DMS114 treated with DMSO at 0.1 percent for 48 hours (cell line): Measurements from ENCODE around the gene THSD4.
"Not testable (repeated sequence)": the region's sequence is repeated elsewhere in the genome, so short reads cannot be mapped to it uniquely, and the experiment has no call there.

ENCODE experiments used
- DNase-seq: peaks from one replicate; lab custom pipeline; 2025; ENCODE audit not compliant: unreplicated experiment; lab: John Stamatoyannopoulos, UW

THSD4 gene

GRCh38 chr15:71145648-71146047 is 30.4 kb downstream of the THSD4 start:
- DNase-seq = no peak

- DNase-seq = no peak
These were observed 31.3 kb downstream of the THSD4 start for GRCh38 chr15:71146580-71146982.

GRCh38 chr15:71148048-71148447 is 32.8 kb downstream of the THSD4 start:
- DNase-seq = no peak

GRCh38 chr15:71149646-71150557 is 34.6 kb downstream of the THSD4 start:
- DNase-seq = no peak

- no peak for DNase-seq
These were observed 35.8 kb downstream of the THSD4 start for GRCh38 chr15:71151081-71151480.

- no peak for DNase-seq
These were observed 37.3 kb downstream of the THSD4 start for GRCh38 chr15:71152542-71152941.

GRCh38 chr15:71153823-71154524 is 38.7 kb downstream of the THSD4 start:
- no peak for DNase-seq

- no peak for DNase-seq
These were observed 39.4 kb downstream of the THSD4 start for GRCh38 chr15:71154607-71155200.

GRCh38 chr15:71155534-71155933 is 40.3 kb downstream of the THSD4 start:
- DNase-seq = no peak

- no peak for DNase-seq
These were observed 45.7 kb downstream of the THSD4 start for GRCh38 chr15:71160976-71161375.

- no peak for DNase-seq
These were observed 47.0 kb downstream of the THSD4 start for GRCh38 chr15:71162309-71162708.

- not testable (repeated sequence) for DNase-seq
These were observed 49.3 kb downstream of the THSD4 start for GRCh38 chr15:71164606-71165005.

- no peak for DNase-seq
These were observed 52.3 kb downstream of the THSD4 start for GRCh38 chr15:71167445-71168165.

GRCh38 chr15:71168166-71168834 is 53.0 kb downstream of the THSD4 start:
- no peak for DNase-seq

GRCh38 chr15:71170163-71170562 is 54.9 kb downstream of the THSD4 start:
- no peak for DNase-seq

GRCh38 chr15:71171195-71171594 is 55.9 kb downstream of the THSD4 start:
- DNase-seq = no peak

GRCh38 chr15:71174360-71174759 is 59.1 kb downstream of the THSD4 start:
- DNase-seq = not testable (repeated sequence)

GRCh38 chr15:71180986-71181853 is 65.9 kb downstream of the THSD4 start:
- no peak for DNase-seq

- no peak for DNase-seq
These were observed 67.3 kb downstream of the THSD4 start for GRCh38 chr15:71182522-71182921.

- DNase-seq = no peak
These were observed 67.8 kb downstream of the THSD4 start for GRCh38 chr15:71183063-71183462.
